ENCODE data around the gene LINGO3.

DNA sequence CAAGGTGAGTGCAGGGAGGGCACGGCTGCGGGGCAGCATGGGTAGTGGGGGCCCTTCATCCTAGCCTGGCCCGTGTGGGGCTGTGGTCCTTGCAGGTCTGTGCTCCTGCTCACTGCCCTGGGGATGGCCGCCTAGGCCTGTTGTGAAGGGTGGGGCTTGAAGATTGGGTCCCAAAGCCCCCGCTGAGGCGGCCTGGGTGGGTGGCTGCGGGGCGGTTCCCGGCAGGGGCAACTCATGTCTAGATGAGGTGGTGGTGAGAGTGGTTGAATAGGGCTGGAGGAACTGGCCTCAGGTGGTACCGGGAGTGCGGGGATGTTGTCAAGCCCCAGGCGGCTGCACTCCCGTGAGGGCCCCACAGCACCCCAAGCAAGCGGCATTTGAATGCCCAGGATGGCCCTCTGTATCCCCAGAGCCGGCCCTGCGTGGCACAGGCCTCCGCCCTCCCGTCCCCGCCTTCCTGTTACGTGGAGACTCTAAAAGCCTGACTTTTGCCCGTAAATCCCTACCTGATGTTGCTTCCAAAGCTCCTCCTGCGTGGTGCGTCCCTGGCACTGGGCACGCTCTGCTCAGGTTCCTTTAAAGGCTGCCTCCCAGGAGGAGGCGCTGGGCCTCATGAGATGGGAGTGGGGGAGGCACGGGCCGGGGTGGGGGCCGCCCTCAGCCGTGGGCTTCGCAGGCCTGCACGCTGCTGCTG lies 35.5 kb upstream of the LINGO3 start:
- TF ChIP-seq, protein P1, sequence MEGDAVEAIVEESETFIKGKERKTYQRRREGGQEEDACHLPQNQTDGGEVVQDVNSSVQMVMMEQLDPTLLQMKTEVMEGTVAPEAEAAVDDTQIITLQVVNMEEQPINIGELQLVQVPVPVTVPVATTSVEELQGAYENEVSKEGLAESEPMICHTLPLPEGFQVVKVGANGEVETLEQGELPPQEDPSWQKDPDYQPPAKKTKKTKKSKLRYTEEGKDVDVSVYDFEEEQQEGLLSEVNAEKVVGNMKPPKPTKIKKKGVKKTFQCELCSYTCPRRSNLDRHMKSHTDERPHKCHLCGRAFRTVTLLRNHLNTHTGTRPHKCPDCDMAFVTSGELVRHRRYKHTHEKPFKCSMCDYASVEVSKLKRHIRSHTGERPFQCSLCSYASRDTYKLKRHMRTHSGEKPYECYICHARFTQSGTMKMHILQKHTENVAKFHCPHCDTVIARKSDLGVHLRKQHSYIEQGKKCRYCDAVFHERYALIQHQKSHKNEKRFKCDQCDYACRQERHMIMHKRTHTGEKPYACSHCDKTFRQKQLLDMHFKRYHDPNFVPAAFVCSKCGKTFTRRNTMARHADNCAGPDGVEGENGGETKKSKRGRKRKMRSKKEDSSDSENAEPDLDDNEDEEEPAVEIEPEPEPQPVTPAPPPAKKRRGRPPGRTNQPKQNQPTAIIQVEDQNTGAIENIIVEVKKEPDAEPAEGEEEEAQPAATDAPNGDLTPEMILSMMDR (IDR thresholded peaks at IDR 0.05): no peak
- no peak for TF ChIP-seq EP300 (IDR thresholded peaks at IDR 0.05)
- TF ChIP-seq POLR2A (IDR thresholded peaks at IDR 0.05): no peak
- TF ChIP-seq POLR2AphosphoS5 (IDR thresholded peaks at IDR 0.05): no peak
